ENCODE data around the gene SRSF2.

GRCh38 chr17:76691379-76692191 lies 45.5 kb downstream of the SRSF2 start:
- TF ChIP-seq CTCF (IDR thresholded peaks at IDR 0.05) (no peak), POLR2A (IDR thresholded peaks at IDR 0.05) (no peak)

All from uterus (tissue), 2 donors.